HepG2 (cell line): ENCODE data around the gene ECHDC1. TPM values are rescaled to one million over a fixed set of nuclear protein-coding genes. Genes with fewer than 3 reads are reported as not detected.
A peak's percentile ranks its signal among the peaks of the same experiment; 100 is the strongest.

Source experiments
- ATAC-seq: fragments of 200-7000 bp; cut with Tn5 transposase; 3 replicates; pipeline ENCODE4 v1.9.1; 2020; ENCODE audit warnings: mild to moderate bottlenecking, moderate library complexity
- BruUV-seq: library from RNA; stranded (reverse); fragments of 400-500 nt; replicated peaks from 2 replicates; lab custom pipeline; 2021; lab: Mats Ljungman, UMichigan
- CTCF ChIA-PET: fragments of 300-600 bp; formaldehyde crosslinking; extraction: SDS; loops from one replicate; lab custom pipeline; 2021; ENCODE audit warnings: low total read pairs, inconsistent platforms, low intra/inter-chr PET ratio; lab: Yijun Ruan, JAX
- POLR2A ChIA-PET: fragments of 350-600 bp; sonication (Branson Sonifier 250); formaldehyde crosslinking; loops from one replicate; lab custom pipeline; 2020; ENCODE audit warnings: antibody characterized with exemption, inconsistent platforms; lab: Yijun Ruan, JAX
- DNase-seq: peaks from one replicate; pipeline ENCODE4 v3.0.0-alpha.2; 2015; ENCODE audit warnings: low spot score
- FAIRE-seq: peaks from 3 replicates; lab custom pipeline; 2011; peaks lifted over from hg19 to GRCh38; lab: Jason Lieb, UNC
- H2AFZ ChIP-seq: one replicate; pipeline ENCODE4 v1.6.1; 2011; ENCODE audit warnings: low read length, inconsistent platforms
- H3K27ac ChIP-seq: fragments of 300-600 bp; 3 replicates; pipeline ENCODE4 v1.8.0; 2011; ENCODE audit warnings: mixed run types, mild to moderate bottlenecking, mixed read lengths, low read length, inconsistent platforms; ENCODE audit not compliant: insufficient read depth; ENCODE audit errors: extremely low read length
- H3K27me3 ChIP-seq, 2 experiments: fragments of 200-600 bp in 1 of 2; 2 replicates in 1 of 2; 3 replicates in 1 of 2; pipeline versions ENCODE4 v1.6.0 to v1.8.0; 2011; ENCODE audit warnings: low read length in 2 of 2, mild to moderate bottlenecking in 2 of 2, moderate library complexity in 2 of 2, inconsistent platforms in 1 of 2; ENCODE audit not compliant: insufficient read depth in 2 of 2, control insufficient read depth in 1 of 2
- H3K36me3 ChIP-seq, 2 experiments: fragments of 200-600 bp in 1 of 2; replicated peaks in 1 of 2; 2 replicates in 1 of 2; 3 replicates in 1 of 2; pipeline versions ENCODE4 v1.5.1 to v1.8.0; 2011; ENCODE audit warnings: low read length in 2 of 2, inconsistent platforms in 1 of 2; ENCODE audit not compliant: insufficient read depth in 2 of 2, control insufficient read depth in 1 of 2
- H3K4me1 ChIP-seq: 2 replicates; pipeline ENCODE4 v1.5.1; 2012; ENCODE audit warnings: low read length, inconsistent platforms; ENCODE audit not compliant: insufficient read depth
- H3K4me2 ChIP-seq: 2 replicates; pipeline ENCODE4 v1.6.0; 2011; ENCODE audit warnings: low read depth, low read length, inconsistent platforms
- H3K4me3 ChIP-seq, 3 experiments: fragments of 200-600 bp in 1 of 3; sonication (generic), shearing (Covaris generic) in 1 of 3; replicated peaks in 1 of 3; 2 replicates each; pipeline ENCODE4 v1.5.1; 2011 to 2016; ENCODE audit warnings: low read length in 3 of 3, inconsistent platforms in 2 of 3, low read depth in 2 of 3, mild to moderate bottlenecking in 2 of 3, control low read depth in 1 of 3, mixed read lengths in 1 of 3; ENCODE audit not compliant: insufficient read depth in 1 of 3
- H3K79me2 ChIP-seq: one replicate; pipeline ENCODE4 v1.6.1; 2011; ENCODE audit warnings: low read length, inconsistent platforms; ENCODE audit not compliant: insufficient read depth
- H3K9ac ChIP-seq: 2 replicates; pipeline ENCODE4 v1.6.0; 2011; ENCODE audit warnings: mild to moderate bottlenecking, low read depth, low read length, inconsistent platforms; ENCODE audit not compliant: insufficient read depth
- H3K9me3 ChIP-seq: 2 replicates; pipeline ENCODE4 v1.5.1; 2012; ENCODE audit warnings: mild to moderate bottlenecking, low read length
- H4K20me1 ChIP-seq: 2 replicates; pipeline ENCODE4 v1.6.0; 2011; ENCODE audit warnings: inconsistent platforms, mild to moderate bottlenecking, low read length, moderate library complexity; ENCODE audit not compliant: insufficient read depth
- CBFB ChIP-seq: sonication (generic); formaldehyde crosslinking; IDR thresholded peaks from 2 replicates; pipeline ENCODE4 v1.4.0; 2020; ENCODE audit warnings: missing genetic modification reagents
- MLXIP ChIP-seq: sonication (generic); formaldehyde crosslinking; IDR thresholded peaks from 2 replicates; pipeline ENCODE4 v1.9.0; 2021; ENCODE audit warnings: missing genetic modification reagents, borderline replicate concordance
- RBM22 ChIP-seq: fragments of 200-400 bp; formaldehyde crosslinking; optimal IDR thresholded peaks from 2 replicates; pipeline ENCODE3; 2017; ENCODE audit warnings: mild to moderate bottlenecking, low read length, moderate library complexity
- SMAD1 ChIP-seq: sonication (generic); formaldehyde crosslinking; IDR thresholded peaks from 2 replicates; pipeline ENCODE4 v1.4.0; 2020; ENCODE audit warnings: missing genetic modification reagents, low read depth, mild to moderate bottlenecking, borderline replicate concordance
- ZNF639 ChIP-seq: conservative IDR thresholded peaks from 2 replicates; pipeline ENCODE4 v1.6.1; 2018; ENCODE audit warnings: missing genetic modification reagents
- ZNF660 ChIP-seq: sonication (generic); formaldehyde crosslinking; IDR thresholded peaks from 2 replicates; pipeline ENCODE4 v1.5.1; 2020; ENCODE audit warnings: mild to moderate bottlenecking, low read depth, missing genetic modification reagents, borderline replicate concordance
- ZNF674 ChIP-seq: sonication (generic); formaldehyde crosslinking; IDR thresholded peaks from 2 replicates; pipeline ENCODE4 v1.5.0; 2020; ENCODE audit warnings: low read depth, mild to moderate bottlenecking, missing genetic modification reagents
- ZNF816 ChIP-seq: sonication (generic); formaldehyde crosslinking; IDR thresholded peaks from 2 replicates; pipeline ENCODE4 v1.8.0; 2022; ENCODE audit warnings: missing genetic modification reagents, mild to moderate bottlenecking, borderline replicate concordance
- ZNF83 ChIP-seq: sonication (generic); formaldehyde crosslinking; IDR thresholded peaks from 2 replicates; pipeline ENCODE4 v1.4.0; 2020; ENCODE audit warnings: missing genetic modification reagents, mild to moderate bottlenecking, borderline replicate concordance
- WGBS: methylation state at CpG from one replicate; pipeline ENCODE4 v1.1.6; 2017; ENCODE audit warnings: low lambda C conversion rate; 5-methylcytosine and 5-hydroxymethylcytosine counted together
- in situ Hi-C: cut with HindIII; loops from 2 replicates; pipeline ENCODE4 v1.10.0; 2017; ENCODE audit warnings: low pct_unique_long_range_greater_than_20kb; ENCODE audit not compliant: extremely low pct_ligation_motif_present
- intact Hi-C: fragments of 100-400 bp; cut with micrococcal nuclease; formaldehyde crosslinking; loops from one replicate; pipeline ENCODE4 v1.10.0; 2022; ENCODE audit not compliant: unreplicated experiment
- polyA plus RNA-seq, 8 experiments: library from polyadenylated mRNA; depleted of rRNA in 3 of 8; stranded (reverse) in 7 of 8; unstranded in 1 of 8; fragments of >200 nt; fragmentation: Illumina TruSeq in 4 of 8; extraction: Trizol in 4 of 8; gene quantifications; 2 replicates each; pipeline versions ENCODE4 v1.2.1 to v1.2.3, GENCODE V29; 2011 to 2016; ENCODE audit warnings: low read depth in 4 of 8, missing spikeins in 1 of 8, mixed read lengths in 1 of 8; ENCODE audit not compliant: insufficient read depth in 1 of 8
- total RNA-seq, 5 experiments: library from RNA; depleted of rRNA; stranded (reverse); fragments of >200 nt; fragmentation: Illumina TruSeq; extraction: Trizol; gene quantifications; 2 replicates each; pipeline ENCODE4 v1.2.3, GENCODE V29; 2016; ENCODE audit warnings: low read depth in 1 of 5

The ECHDC1 gene
- total and polyA plus RNA-seq, 2 of the 13 experiments (the other 11 are each of a cell fraction or from before 2014, with no cell fraction given) = 32.8 to 98.1 TPM

GRCh38 chr6:127300411-127300810 lies 43.0 kb downstream of the ECHDC1 start:
- in situ Hi-C loops = loop anchor here (10.0 kb wide), 1 partner anchor 124 kb away; no protein-coding TSS in a partner anchor
- FAIRE-seq = no peak

GRCh38 chr6:127299522-127300240 lies 43.7 kb downstream of the ECHDC1 start:
- ChIA-PET POLR2A (interaction anchor here (1.9 to 3.9 kb wide), 2 partner anchors 33 kb away, joined by 9 to 37 read pairs; partner anchors contain the start of gene RNF146), CTCF (no interaction called here)
- no TSS peak for BruUV-seq
- 96% methylated on average over 4 of the region's 4 CpGs for WGBS
- Histone ChIP-seq H3K79me2 (peaks cover 2% of the 10 kb centered on the region), H3K4me3 (no peak overlapping the region), H2AFZ (no peak overlapping the region), H3K4me1 (peaks cover 22% of the 10 kb centered on the region), H3K27me3 (no peaks in the 10 kb centered on the region), H4K20me1 (no peaks in the 10 kb centered on the region; the same call in 1 of the 2 replicates), H3K9me3 (no peaks in the 10 kb centered on the region), H3K36me3 (peaks cover 1 to 10% of the 10 kb centered on the region in 2 experiments; a peak in 3 of 5 replicates), H3K4me2 (no peak overlapping the region), H3K9ac (no peak overlapping the region), H3K27ac (no peak overlapping the region)
- DNase-seq = no peak
- intact Hi-C loops = loop anchor here (5.0 kb wide), 1 partner anchor 248 kb away; no protein-coding TSS in a partner anchor
- no peak for FAIRE-seq
- in situ Hi-C loops = loop anchor here (10.0 kb wide), 1 partner anchor 125 kb away; no protein-coding TSS in a partner anchor
- ATAC-seq = no peak
- no peak for TF ChIP-seq ZNF660 (CRISPR knock-in tag)
- TF ChIP-seq CBFB (CRISPR knock-in tag) = no peak
- TF ChIP-seq ZNF816 (CRISPR knock-in tag) = no peak
- no peak for TF ChIP-seq SMAD1 (CRISPR knock-in tag)
- no peak for TF ChIP-seq MLXIP (CRISPR knock-in tag)
- TF ChIP-seq ZNF674 (CRISPR knock-in tag) = no peak
- TF ChIP-seq ZNF83 (CRISPR knock-in tag) = no peak

More at GRCh38 chr6:127300411-127300810, 43.0 kb downstream of the ECHDC1 start:
- CTCF ChIA-PET = no interaction called here
- Histone ChIP-seq H3K4me1 (peaks cover 29% of the 10 kb centered on the region), H3K36me3 (peaks cover 1 to 10% of the 10 kb centered on the region in 2 experiments; a peak in 3 of 5 replicates), H3K9me3 (no peaks in the 10 kb centered on the region), H3K9ac (no peak overlapping the region), H3K27me3 (no peaks in the 10 kb centered on the region), H3K79me2 (peaks cover 2% of the 10 kb centered on the region), H2AFZ (no peak overlapping the region)
- intact Hi-C loops = loop anchor here (5.0 kb wide), 1 partner anchor 247 kb away; no protein-coding TSS in a partner anchor
- BruUV-seq = no TSS peak
- POLR2A ChIA-PET = interaction anchor here (1.9 kb wide), 1 partner anchor 34 kb away, joined by 9 read pairs; the partner anchor contains the start of gene RNF146
- ATAC-seq = no peak
- TF ChIP-seq ZNF639 = no peak
- TF ChIP-seq RBM22 = peak; percentile 57
- TF ChIP-seq, all 625 proteins: peak for 1
- Histone ChIP-seq H3K4me3 (no peak overlapping the region), H4K20me1 (no peaks in the 10 kb centered on the region; the same call in 1 of the 2 replicates), H3K27ac (no peak overlapping the region), H3K4me2 (no peak overlapping the region)
- no peak for DNase-seq
